Pancreas (tissue), 10 donors: ENCODE results near the gene CALR. TPM values are rescaled to one million over a fixed set of nuclear protein-coding genes. Genes with fewer than 3 reads are reported as not detected.
"Not testable (repeated sequence)": the region's sequence is repeated elsewhere in the genome, so short reads cannot be mapped to it uniquely, and the experiment has no call there.

Experiments used
- ATAC-seq, 4 donors: fragments of 200-7000 bp; cut with Tn5 transposase; one replicate each; pipeline versions ENCODE4 v1.8.0 to v1.9.1; 2020; ENCODE audit warnings: mild to moderate bottlenecking in 4 of 4, moderate library complexity in 4 of 4
- DNase-seq, 6 donors: peaks; one replicate each; pipeline ENCODE4 v3.0.0-alpha.2; 2020
- FAIRE-seq: peaks from 2 replicates; lab custom pipeline; 2012; peaks lifted over from hg19 to GRCh38; lab: Jason Lieb, UNC
- H3K27ac ChIP-seq, 4 donors: fragments of 200-600 bp; sonication (generic); 1 replicate in 3 of 4; 2 replicates in 1 of 4; pipeline versions ENCODE4 v1.5.0 to v1.8.0; 2020
- H3K27me3 ChIP-seq, 4 donors: fragments of 200-600 bp; one replicate each; pipeline ENCODE4 v1.8.0; 2021
- H3K36me3 ChIP-seq, 3 donors: fragments of 200-600 bp; sonication (generic) in 1 of 3; one replicate each; pipeline versions ENCODE4 v1.5.0 to v1.8.0; 2020 to 2021
- H3K4me1 ChIP-seq, 3 donors: fragments of 200-600 bp; one replicate each; pipeline ENCODE4 v1.8.0; 2021
- H3K4me3 ChIP-seq, 4 donors: fragments of 200-600 bp; sonication (generic) in 2 of 4; one replicate each; pipeline versions ENCODE4 v1.5.0 to v1.8.0; 2020 to 2021
- H3K9me3 ChIP-seq, 4 donors: fragments of 200-600 bp; one replicate each; pipeline ENCODE4 v1.8.0; 2021
- WGBS, 2 donors: extraction: QIAGEN DNeasy Blood & Tissue Kit; methylation state at CpG; one replicate each; pipeline ENCODE4 v1.1.7; 2013; 5-methylcytosine and 5-hydroxymethylcytosine counted together
- intact Hi-C, 3 donors: fragments of 100-400 bp; cut with DNase I; formaldehyde crosslinking; loops; one replicate each; pipeline versions ENCODE4 v1.11.1 to v1.14.2; 2022
- polyA plus RNA-seq, 2 donors: library from polyadenylated mRNA; stranded (reverse); fragments of 200-250 nt; gene quantifications; one replicate each; pipeline ENCODE4 v1.2.3, GENCODE V29; 2013
- total RNA-seq, 6 donors: library from RNA; stranded (reverse); fragmentation: NEBNext Ultra II Directional in 4 of 6; extraction: Animal tissue kit (Norgen Biotek cat#: 25700) in 4 of 6; gene quantifications; one replicate each; pipeline versions ENCODE4 v1.2.1 to v1.2.4, GENCODE V29; 2021 to 2023
- TF ChIP-seq, protein P1 (sequence below), 4 donors: fragments of 200-600 bp; sonication (generic) in 3 of 4; IDR thresholded peaks; one replicate each; pipeline versions ENCODE4 v1.5.0 to v1.8.0; 2021; ENCODE audit warnings: antibody characterized with exemption in 4 of 4
- donor health status: healthy with polysubstance abuse.
- donor health status: DM: no; HTN: no; CAD: no; lungs with moderate emphysema.
- donor health status: DM: no; HTN: no; CAD: no.
- donor health status: control.
- donor health status: control.
- donor health status: Bipolar disorder and iron deficiency.
- donor health status: DM: yes; HTN: yes; CAD: no.
- donor health status: DM: no; HTN: no; CAD: no.
- donor health status: DM: no; HTN: no; CAD: no.
- donor health status: DM: yes; HTN: yes; CAD: no.

CALR gene
- total and polyA plus RNA-seq, 8 donors, result 132 to 681 (median 305) TPM

DNA sequence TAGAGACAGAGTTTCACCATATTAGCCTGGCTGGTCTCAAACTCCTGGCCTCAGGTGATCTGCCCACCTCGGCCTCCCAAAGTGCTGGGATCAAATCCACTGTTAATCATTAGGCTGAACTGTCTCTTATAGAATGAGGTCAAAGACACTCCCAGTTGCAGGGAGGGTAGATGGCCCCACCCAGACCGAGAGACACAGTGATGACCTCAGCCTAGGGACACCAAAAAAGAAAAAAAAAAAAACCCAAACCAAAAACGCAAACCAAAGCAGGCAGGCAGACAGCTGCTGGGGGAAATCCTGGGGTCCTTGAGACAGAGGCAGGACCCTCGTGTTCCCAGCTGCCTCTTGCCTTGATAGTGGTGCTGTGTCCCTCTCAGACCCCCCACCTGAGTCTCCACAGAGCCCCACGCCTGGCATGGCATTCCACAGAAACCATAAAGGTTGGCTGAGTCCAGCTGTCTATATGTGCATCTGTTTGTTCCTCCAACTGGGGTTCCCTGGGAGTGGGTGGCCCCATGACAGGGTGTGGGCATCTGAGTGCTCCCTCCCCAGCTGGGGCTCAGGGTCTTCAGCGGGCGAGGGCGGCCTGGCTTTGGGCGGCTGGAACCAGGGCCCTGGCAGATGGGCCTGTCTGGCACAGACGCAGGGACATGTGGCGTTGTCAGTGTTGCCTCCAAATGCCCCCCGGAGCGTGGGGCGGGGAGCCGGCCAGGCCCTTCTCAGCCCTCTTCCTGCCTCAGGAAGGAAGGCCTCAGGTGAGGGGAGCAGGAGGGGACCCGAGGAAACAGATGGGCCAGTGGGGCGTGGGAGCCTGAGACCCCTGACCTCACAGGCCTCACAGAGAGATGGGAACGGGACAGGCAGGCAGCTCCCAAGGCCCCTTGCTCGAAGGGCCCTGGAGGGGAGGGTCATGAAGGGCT, 36.2 kb downstream of the CALR start:
- FAIRE-seq, result no peak
- no peak for DNase-seq
- intact Hi-C loops, result loop anchor here in 2 of 3 donors (5.0 to 10.0 kb wide), 2 partner anchors 118 to 290 kb away; no protein-coding TSS in a partner anchor
- TF ChIP-seq, protein P1, sequence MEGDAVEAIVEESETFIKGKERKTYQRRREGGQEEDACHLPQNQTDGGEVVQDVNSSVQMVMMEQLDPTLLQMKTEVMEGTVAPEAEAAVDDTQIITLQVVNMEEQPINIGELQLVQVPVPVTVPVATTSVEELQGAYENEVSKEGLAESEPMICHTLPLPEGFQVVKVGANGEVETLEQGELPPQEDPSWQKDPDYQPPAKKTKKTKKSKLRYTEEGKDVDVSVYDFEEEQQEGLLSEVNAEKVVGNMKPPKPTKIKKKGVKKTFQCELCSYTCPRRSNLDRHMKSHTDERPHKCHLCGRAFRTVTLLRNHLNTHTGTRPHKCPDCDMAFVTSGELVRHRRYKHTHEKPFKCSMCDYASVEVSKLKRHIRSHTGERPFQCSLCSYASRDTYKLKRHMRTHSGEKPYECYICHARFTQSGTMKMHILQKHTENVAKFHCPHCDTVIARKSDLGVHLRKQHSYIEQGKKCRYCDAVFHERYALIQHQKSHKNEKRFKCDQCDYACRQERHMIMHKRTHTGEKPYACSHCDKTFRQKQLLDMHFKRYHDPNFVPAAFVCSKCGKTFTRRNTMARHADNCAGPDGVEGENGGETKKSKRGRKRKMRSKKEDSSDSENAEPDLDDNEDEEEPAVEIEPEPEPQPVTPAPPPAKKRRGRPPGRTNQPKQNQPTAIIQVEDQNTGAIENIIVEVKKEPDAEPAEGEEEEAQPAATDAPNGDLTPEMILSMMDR (IDR thresholded peaks at IDR 0.05), result no peak
- Histone ChIP-seq H3K4me1 (peaks cover 0 to 2% (median 0%) of the 10 kb centered on the region in 3 donors), H3K36me3 (no peaks in the 10 kb centered on the region), H3K9me3 (no peaks in the 10 kb centered on the region), H3K27me3 (no peaks in the 10 kb centered on the region), H3K27ac (no peak overlapping the region), H3K4me3 (no peak overlapping the region)
- 68 to 81% methylated on average over 19 of the region's 19 CpGs for WGBS, 2 donors
- ATAC-seq, result peak in 1 of 4 donors; percentile 22

DNA sequence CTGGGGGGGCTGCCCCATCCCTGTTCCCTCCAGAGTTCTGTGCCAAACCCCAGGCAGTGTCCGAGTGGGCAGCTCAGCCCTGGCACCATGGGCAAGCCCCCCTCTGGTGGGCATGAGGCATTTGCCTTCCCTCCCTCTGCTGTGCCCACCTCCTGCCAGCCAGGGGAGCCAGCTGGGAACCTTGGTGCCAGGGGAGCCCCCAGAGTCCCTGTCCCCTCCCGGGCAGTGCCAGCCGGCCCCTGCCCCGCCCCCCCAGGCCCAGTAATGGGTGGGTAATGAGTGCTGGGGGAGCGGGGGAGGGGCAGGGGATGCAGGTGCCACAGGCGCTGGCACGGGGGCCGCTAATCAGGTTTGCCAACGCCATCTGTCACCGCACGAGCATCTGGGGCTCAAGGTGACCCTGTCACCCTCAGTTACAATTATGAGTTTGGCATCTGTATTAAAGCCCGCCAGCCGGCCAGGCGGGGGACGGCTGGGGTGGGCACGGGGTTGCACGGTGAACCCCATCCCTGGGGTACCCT, 36.9 kb downstream of the CALR start:
- ATAC-seq (no peak), DNase-seq (no peak), FAIRE-seq (no peak)
- Histone ChIP-seq H3K4me1 (no peaks in the 10 kb centered on the region), H3K4me3 (no peak overlapping the region), H3K9me3 (no peaks in the 10 kb centered on the region), H3K27ac (no peak overlapping the region), H3K36me3 (no peaks in the 10 kb centered on the region), H3K27me3 (no peaks in the 10 kb centered on the region)
- TF ChIP-seq, protein P1 (IDR thresholded peaks at IDR 0.05), result no peak
- intact Hi-C loops, result loop anchor here in 2 of 3 donors (5.0 to 10.0 kb wide), 2 partner anchors 117 to 290 kb away; no protein-coding TSS in a partner anchor
- WGBS, 2 donors, result 40 to 41% methylated on average over 15 to 17 of the region's 17 CpGs

DNA sequence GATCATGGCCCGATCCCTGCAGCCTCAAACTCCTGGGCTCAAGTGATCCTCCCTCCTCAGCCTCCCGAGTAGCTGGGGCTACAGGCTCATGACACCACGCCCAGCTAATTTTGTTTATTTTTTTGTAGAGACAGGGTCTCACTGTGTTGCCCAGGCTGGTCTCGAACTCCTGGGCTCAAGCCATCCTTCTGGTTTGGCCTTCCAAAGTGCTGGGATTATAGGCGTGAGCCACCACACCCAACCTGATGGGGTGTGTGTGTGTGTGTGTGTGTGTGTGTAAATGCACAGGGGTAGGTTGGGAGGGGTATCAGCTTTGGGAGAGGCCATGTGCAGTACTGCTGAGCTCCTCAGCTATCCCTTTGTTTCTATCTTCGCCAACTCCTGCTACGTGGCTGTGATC, 37.7 kb downstream of the CALR start:
- H3K36me3 ChIP-seq, FAIRE-seq, H3K9me3 ChIP-seq, H3K4me1 ChIP-seq, H3K4me3 ChIP-seq, H3K27me3 ChIP-seq, H3K27ac ChIP-seq, DNase-seq, ATAC-seq: not testable (repeated sequence)
- WGBS, 2 donors, result 61 to 73% methylated on average over 7 of the region's 7 CpGs
- intact Hi-C loops, result loop anchor here in 2 of 3 donors (5.0 to 10.0 kb wide), 2 partner anchors 116 to 289 kb away; no protein-coding TSS in a partner anchor

DNA sequence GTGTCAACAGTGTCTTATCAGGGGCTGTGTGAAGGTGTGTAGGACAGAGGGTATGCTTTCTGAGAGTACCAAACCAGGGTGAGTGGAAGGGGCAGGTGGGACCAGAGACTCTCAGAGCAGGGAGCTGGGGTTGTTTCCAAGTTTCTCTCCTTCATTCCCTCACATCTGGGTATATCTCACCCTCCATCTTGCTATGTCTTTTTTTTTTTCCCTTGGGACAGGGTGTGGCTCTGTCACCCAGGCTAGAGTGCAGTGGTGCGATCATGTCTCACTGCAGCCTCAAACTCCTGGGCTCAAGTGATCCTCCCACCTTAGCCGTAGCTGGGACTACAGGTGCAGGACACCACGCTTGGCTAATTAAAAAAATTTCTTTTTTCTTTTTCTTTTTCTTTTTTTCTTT, 41.6 kb downstream of the CALR start:
- TF ChIP-seq, protein P1 (IDR thresholded peaks at IDR 0.05), result no peak
- FAIRE-seq (no peak), ATAC-seq (no peak), DNase-seq (no peak)
- H3K36me3 ChIP-seq, result no peaks in the 10 kb centered on the region
- H3K4me3 ChIP-seq, result no peak overlapping the region
- H3K4me1 ChIP-seq, result peaks cover 0 to 1% (median 0%) of the 10 kb centered on the region in 3 donors
- no peaks in the 10 kb centered on the region for H3K27me3 ChIP-seq
- H3K9me3 ChIP-seq, result no peaks in the 10 kb centered on the region
- intact Hi-C loops, result loop anchor here in 2 of 3 donors (5.0 to 10.0 kb wide), 5 partner anchors 82 to 285 kb away; no protein-coding TSS in a partner anchor
- 88 to 96% methylated on average over 3 of the region's 3 CpGs for WGBS, 2 donors
- H3K27ac ChIP-seq, result no peak overlapping the region

DNA sequence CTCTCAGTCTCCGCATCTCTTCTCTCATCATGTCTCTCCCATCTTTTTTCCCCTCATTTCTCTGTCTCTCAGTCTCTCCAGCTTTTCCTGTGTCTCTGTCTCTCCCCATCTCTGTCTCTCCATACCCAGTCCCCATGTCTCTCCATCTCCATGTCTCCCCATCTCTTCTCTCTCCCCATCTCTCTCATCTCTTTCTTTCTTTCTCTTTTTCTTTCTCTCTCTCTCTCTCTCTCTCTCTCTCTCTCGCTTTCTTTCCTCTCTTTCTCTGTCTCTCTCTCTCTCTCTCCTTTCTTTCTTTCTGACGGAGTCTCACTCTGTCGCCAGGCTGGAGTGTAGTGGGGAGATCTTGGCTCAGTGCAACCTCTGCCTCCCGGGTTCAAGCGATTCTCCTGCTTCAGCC, 44.2 kb downstream of the CALR start:
- Histone ChIP-seq H3K4me3 (no peak overlapping the region), H3K4me1 (peaks cover 0 to 3% (median 0%) of the 10 kb centered on the region in 3 donors), H3K27me3 (no peaks in the 10 kb centered on the region), H3K36me3 (no peaks in the 10 kb centered on the region), H3K27ac (no peak overlapping the region), H3K9me3 (no peaks in the 10 kb centered on the region)
- no peak for DNase-seq
- 67 to 81% methylated on average over 6 of the region's 6 CpGs for WGBS, 2 donors
- TF ChIP-seq, protein P1 (IDR thresholded peaks at IDR 0.05), result no peak
- no peak for FAIRE-seq
- intact Hi-C loops, result loop anchor here in 2 of 3 donors (5.0 to 10.0 kb wide), 3 partner anchors 80 to 280 kb away; no protein-coding TSS in a partner anchor
- ATAC-seq, result no peak
